Activated naive CD4-positive, alpha-beta T cell treated with anti-CD3 and anti-CD28 coated beads for 36 hours (primary cell): ENCODE measurements around the gene SEBOX. TPM values are rescaled to one million over a fixed set of nuclear protein-coding genes. Genes with fewer than 3 reads are reported as not detected.

Experiments used
- CTCF ChIA-PET: fragments of 350-600 bp; sonication (Branson Sonifier 250); formaldehyde crosslinking; loops from one replicate; lab custom pipeline; 2021; ENCODE audit warnings: antibody characterized with exemption; lab: Charles Lee
- DNase-seq: peaks from one replicate; pipeline ENCODE4 v3.0.0-alpha.2; 2020
- H3K27ac Mint-ChIP-seq: one replicate; pipeline ENCODE4 v1.8.0; 2021; ENCODE audit warnings: mild to moderate bottlenecking, mixed read lengths
- H3K27me3 Mint-ChIP-seq: one replicate; pipeline ENCODE4 v1.8.0; 2021; ENCODE audit warnings: low read depth, mixed read lengths
- H3K36me3 Mint-ChIP-seq: one replicate; pipeline ENCODE4 v1.8.0; 2021; ENCODE audit warnings: low read depth, mixed read lengths
- H3K4me1 Mint-ChIP-seq: one replicate; pipeline ENCODE4 v1.8.0; 2021; ENCODE audit warnings: low read depth, mixed read lengths
- H3K4me3 Mint-ChIP-seq: one replicate; pipeline ENCODE4 v1.8.0; 2021; ENCODE audit warnings: mild to moderate bottlenecking, moderate library complexity, mixed read lengths
- H3K9me3 Mint-ChIP-seq: one replicate; pipeline ENCODE4 v1.8.0; 2021; ENCODE audit warnings: mixed read lengths
- intact Hi-C: fragments of 100-400 bp; cut with micrococcal nuclease; formaldehyde crosslinking; loops from one replicate; pipeline ENCODE4 v1.15.1; 2023
- total RNA-seq, 2 experiments: library from RNA; stranded (reverse); gene quantifications; one replicate each; pipeline ENCODE4 v1.2.3, GENCODE V29; 2021

Gene SEBOX, protein sequence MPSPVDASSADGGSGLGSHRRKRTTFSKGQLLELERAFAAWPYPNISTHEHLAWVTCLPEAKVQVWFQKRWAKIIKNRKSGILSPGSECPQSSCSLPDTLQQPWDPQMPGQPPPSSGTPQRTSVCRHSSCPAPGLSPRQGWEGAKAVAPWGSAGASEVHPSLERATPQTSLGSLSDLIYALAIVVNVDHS
- total RNA-seq: not detected

DNA sequence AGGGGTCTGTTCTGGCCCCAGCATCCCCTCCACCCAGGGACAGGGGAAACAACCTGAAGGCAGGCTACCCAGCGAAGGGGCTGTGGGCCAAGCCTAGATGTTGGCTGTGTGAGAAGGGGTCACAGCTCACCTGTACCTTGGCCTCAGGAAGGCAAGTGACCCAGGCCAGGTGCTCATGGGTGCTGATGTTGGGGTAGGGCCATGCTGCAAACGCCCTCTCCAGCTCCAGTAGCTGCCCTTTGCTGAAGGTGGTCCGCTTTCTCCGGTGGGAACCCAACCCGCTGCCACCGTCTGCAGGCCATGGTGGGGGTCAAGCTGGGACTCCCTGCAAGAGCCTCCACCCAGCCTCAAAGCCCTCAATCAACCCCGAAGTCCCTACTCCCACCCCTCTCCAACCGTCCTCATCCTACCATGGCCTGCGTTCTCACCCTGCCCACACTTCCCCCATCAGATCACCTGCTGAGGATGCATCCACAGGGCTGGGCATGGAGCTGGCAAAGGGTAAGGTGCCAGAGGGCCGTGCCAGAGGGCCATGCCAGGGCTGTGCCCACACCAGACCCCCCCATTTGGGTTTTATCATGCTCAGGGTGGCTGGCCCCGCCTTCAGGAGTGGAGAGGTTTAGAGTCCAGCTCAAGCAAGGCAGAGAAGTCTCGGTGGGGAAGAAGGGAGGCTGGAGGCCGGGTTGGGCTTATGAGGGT lies at the start of gene SEBOX:
Gene SEBOX (minus strand): TSS at position 535 of the 699 bp plus-strand sequence. CDS start 48 bp downstream, at position 487.
- CTCF ChIA-PET: no interaction called here
- Mint-ChIP-seq H3K4me3 (no peak within 1 kb of the TSS), H3K27me3 (no peaks in the 10 kb centered on the region), H3K27ac (no peak within 1 kb of the TSS), H3K9me3 (no peaks in the 10 kb centered on the region), H3K36me3 (peaks cover 12% of the 10 kb centered on the region), H3K4me1 (no peaks in the 10 kb centered on the region)
- DNase-seq: no peak
- intact Hi-C loops: no loop called here

DNA sequence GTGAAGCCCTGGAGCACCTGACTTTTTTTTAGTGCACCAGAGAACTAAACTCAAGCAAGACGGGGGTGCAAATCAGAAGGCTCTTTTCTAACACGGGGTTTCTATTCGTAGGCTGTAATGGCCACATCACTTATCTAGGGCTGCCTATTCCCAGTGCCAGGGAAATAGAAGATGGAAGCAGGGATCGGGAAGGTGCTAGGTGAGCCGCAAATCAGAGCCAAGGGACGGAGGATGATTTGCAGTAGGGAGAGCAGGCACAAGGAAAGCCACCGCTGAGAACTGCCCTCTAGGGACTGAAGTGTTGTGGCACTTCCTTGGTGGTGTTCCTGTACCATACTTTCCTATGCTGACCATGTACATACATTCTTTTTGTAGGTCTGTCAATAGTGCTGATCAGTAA lies 48.8 kb upstream of the SEBOX start:
- intact Hi-C loops: no loop called here
- no peak overlapping the region for H3K27ac Mint-ChIP-seq
- no peak for DNase-seq
- H3K9me3 Mint-ChIP-seq: no peaks in the 10 kb centered on the region
- peaks cover 3% of the 10 kb centered on the region for H3K4me1 Mint-ChIP-seq
- H3K36me3 Mint-ChIP-seq: no peaks in the 10 kb centered on the region
- no peaks in the 10 kb centered on the region for H3K27me3 Mint-ChIP-seq
- H3K4me3 Mint-ChIP-seq: no peak overlapping the region
- CTCF ChIA-PET: interaction anchor here (0.6 to 1.6 kb wide), 2 partner anchors 52 to 78 kb away, joined by 3 read pairs; partner anchors contain the start of gene TNFAIP1

DNA sequence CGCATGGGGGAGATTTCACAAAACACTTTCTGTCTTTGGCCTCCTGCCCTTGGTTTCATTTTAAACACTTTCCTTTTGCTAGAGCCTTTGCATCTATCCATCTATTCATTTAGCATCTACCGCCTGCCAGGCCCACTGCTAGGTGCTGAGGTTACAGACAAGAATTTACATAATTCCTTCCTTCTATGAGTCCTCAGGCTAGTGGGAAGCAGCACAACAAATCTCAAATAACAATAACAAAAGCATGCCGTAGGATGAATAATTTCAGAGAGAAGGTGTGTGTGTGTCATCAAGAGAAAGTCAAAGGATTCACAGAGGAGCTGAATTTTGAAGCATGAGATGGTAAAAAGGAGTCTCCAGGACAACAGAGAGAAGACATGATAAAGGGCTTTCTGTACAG lies 47.1 kb upstream of the SEBOX start:
- Mint-ChIP-seq H3K27ac (no peak overlapping the region), H3K36me3 (no peaks in the 10 kb centered on the region), H3K4me1 (peaks cover 3% of the 10 kb centered on the region), H3K4me3 (no peak overlapping the region), H3K27me3 (no peaks in the 10 kb centered on the region), H3K9me3 (no peaks in the 10 kb centered on the region)
- CTCF ChIA-PET: no interaction called here
- intact Hi-C loops: no loop called here
- no peak for DNase-seq

DNA sequence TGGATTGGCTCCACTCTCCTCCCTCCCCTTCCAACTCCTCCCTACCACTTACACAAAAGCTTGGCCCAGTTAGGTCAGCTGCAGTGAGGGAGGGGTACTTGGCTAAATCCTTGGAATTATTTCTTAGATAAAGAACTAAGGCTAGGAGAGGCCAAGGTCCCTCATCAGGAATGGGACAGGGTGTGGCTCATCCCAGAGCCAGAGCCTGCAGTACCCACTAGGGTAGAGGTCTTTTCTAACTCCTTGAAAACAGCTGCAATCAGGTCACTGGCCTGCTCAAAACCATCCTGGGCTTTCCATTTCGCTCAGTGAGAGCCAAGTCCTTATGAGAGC lies 42.9 kb upstream of the SEBOX start:
- peaks cover 2% of the 10 kb centered on the region for H3K4me1 Mint-ChIP-seq
- H3K9me3 Mint-ChIP-seq: no peaks in the 10 kb centered on the region
- no peak overlapping the region for H3K27ac Mint-ChIP-seq
- no peaks in the 10 kb centered on the region for H3K36me3 Mint-ChIP-seq
- peaks cover 2% of the 10 kb centered on the region for H3K27me3 Mint-ChIP-seq
- DNase-seq: no peak
- intact Hi-C loops: loop anchor here (5.0 kb wide), 1 partner anchor 51 kb away; the partner anchor contains the start of gene POLDIP2
- no peak overlapping the region for H3K4me3 Mint-ChIP-seq
- CTCF ChIA-PET: interaction anchor here (5.6 kb wide), 1 partner anchor 9 kb away, joined by 40 read pairs; no protein-coding TSS in a partner anchor

DNA sequence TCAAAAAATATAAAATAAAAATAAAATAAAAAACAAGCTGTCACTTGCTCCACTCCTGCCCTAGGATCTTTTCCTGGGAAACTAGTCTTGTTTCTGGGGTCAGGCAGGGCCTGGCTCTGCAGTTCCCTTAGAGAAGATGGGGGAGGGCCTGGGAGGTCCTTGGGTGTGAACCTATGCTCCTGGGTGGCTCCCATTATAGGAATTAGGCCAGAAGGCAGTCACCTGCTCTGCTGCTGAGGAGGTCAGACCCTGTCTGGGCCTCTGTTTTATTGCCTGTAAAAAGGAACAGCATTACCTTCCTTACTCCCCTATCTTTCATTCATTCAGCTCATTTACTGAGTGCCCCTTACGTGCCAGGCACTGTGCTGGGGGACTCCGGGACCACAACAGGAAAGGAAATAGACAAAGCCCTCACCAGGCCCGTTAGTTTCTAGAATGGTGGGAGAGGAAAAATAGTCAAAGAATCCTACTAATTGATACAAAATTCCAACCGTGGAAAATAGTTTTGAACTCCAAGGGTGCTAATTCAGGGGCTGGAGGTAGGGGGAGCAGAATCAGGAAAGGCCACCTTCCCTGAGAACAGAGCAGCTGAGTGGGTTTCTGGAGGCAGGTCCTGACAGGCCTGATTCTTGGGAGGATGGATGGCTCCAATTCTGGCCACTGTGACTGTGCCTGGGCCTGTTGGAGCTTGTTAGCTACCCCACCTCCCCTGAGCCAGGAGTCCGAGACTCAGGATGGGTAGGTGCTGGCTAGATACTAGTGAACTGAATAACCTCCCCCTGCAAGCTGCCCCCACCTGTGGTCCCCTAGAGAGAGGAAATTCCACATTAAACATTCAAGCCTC lies 42.4 kb upstream of the SEBOX start:
- no peak overlapping the region for H3K27ac Mint-ChIP-seq
- H3K27me3 Mint-ChIP-seq: peaks cover 2% of the 10 kb centered on the region
- H3K9me3 Mint-ChIP-seq: no peaks in the 10 kb centered on the region
- DNase-seq: no peak
- peaks cover 2% of the 10 kb centered on the region for H3K4me1 Mint-ChIP-seq
- CTCF ChIA-PET: interaction anchor here (5.6 kb wide), 1 partner anchor 10 kb away, joined by 40 read pairs; no protein-coding TSS in a partner anchor
- intact Hi-C loops: loop anchor here (5.0 kb wide), 1 partner anchor 50 kb away; the partner anchor contains the start of gene POLDIP2
- H3K4me3 Mint-ChIP-seq: no peak overlapping the region
- no peaks in the 10 kb centered on the region for H3K36me3 Mint-ChIP-seq

DNA sequence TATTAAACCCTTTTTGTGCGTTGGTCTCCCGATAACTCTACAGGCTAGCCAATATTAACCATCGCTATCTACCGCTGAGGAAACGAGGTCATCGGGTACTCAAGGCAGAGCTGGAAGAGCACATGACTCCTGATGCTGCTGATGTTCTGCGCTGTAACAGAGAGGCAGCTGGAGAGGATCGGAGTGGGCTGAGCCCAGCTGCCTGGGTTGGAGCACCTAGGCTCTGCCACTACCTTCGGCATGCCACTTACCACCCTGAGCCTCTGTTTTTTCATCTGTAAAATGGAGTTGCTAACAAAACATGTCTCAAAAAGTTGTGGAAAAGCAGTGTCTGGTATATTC lies 41.4 kb upstream of the SEBOX start:
- H3K27me3 Mint-ChIP-seq: peaks cover 2% of the 10 kb centered on the region
- DNase-seq: no peak
- intact Hi-C loops: loop anchor here (1.0 to 5.0 kb wide), 2 partner anchors 49 to 71 kb away; partner anchors contain the start of genes IFT20, POLDIP2 and TNFAIP1
- no peaks in the 10 kb centered on the region for H3K9me3 Mint-ChIP-seq
- CTCF ChIA-PET: interaction anchor here (0.6 to 5.6 kb wide), 3 partner anchors 11 to 326 kb away, joined by 3 to 40 read pairs (median 3); no protein-coding TSS in a partner anchor
- peak overlapping the region; percentile 72 for H3K4me3 Mint-ChIP-seq
- no peaks in the 10 kb centered on the region for H3K36me3 Mint-ChIP-seq
- peaks cover 6% of the 10 kb centered on the region for H3K4me1 Mint-ChIP-seq
- H3K27ac Mint-ChIP-seq: no peak overlapping the region

DNA sequence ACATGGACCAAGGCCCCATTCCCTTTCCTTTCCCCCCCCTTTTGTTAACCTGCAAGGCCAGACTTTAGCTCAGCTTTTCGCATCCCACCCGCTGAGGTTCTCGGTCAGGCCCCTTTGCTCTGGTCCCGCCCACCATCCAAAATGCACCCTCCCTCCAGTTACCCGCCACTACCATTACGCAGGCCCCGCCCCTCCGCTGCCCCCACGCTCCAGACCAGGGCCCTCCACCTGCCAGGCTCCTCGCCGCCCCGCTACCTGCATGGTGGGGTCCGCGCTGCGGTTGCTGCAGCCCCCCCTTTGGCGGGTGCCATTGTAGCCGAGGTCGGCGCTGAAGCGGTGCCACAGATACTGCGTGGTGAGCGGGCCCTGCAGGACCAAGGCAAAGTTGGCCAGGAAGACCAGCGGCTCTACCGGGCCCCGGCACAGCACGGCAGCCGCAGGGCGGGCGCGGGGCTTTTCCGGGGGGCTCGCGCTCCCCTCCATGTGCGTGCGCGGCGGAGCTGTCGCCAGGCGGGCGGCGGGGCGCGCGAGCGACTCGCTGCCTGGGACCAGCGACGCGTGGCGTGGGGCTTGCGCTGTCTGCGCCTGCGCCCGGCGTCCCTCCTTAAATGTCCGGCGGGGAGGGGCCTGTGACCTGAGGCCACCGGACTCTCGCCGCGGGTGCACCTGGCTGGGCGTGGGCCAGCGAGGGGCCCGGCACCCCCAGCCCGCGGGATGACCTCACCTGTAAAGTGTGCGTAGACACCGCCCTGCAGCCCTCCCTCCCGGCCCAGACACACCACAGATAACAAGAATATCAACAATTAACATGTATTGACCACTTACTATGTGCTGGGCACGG lies 40.9 kb upstream of the SEBOX start, which contains the start of gene SLC46A1:
Gene SLC46A1 (minus strand): TSS at position 581 of the 841 bp plus-strand sequence. CDS start 98 bp downstream, at position 483.
- no peak within 1 kb of the TSS for H3K27ac Mint-ChIP-seq
- peak within 1 kb of the TSS; percentile 74 for H3K4me3 Mint-ChIP-seq
- intact Hi-C loops: loop anchor here (1.0 to 5.0 kb wide), 2 partner anchors 49 to 71 kb away; partner anchors contain the start of genes IFT20, POLDIP2 and TNFAIP1
- DNase-seq: peak; percentile 51
- CTCF ChIA-PET: interaction anchor here (0.6 to 5.6 kb wide), 6 partner anchors 11 to 325 kb away, joined by 3 to 40 read pairs (median 4); no protein-coding TSS in a partner anchor
- H3K9me3 Mint-ChIP-seq: no peaks in the 10 kb centered on the region
- H3K4me1 Mint-ChIP-seq: peaks cover 6% of the 10 kb centered on the region
- H3K27me3 Mint-ChIP-seq: peaks cover 2% of the 10 kb centered on the region
- no peaks in the 10 kb centered on the region for H3K36me3 Mint-ChIP-seq

DNA sequence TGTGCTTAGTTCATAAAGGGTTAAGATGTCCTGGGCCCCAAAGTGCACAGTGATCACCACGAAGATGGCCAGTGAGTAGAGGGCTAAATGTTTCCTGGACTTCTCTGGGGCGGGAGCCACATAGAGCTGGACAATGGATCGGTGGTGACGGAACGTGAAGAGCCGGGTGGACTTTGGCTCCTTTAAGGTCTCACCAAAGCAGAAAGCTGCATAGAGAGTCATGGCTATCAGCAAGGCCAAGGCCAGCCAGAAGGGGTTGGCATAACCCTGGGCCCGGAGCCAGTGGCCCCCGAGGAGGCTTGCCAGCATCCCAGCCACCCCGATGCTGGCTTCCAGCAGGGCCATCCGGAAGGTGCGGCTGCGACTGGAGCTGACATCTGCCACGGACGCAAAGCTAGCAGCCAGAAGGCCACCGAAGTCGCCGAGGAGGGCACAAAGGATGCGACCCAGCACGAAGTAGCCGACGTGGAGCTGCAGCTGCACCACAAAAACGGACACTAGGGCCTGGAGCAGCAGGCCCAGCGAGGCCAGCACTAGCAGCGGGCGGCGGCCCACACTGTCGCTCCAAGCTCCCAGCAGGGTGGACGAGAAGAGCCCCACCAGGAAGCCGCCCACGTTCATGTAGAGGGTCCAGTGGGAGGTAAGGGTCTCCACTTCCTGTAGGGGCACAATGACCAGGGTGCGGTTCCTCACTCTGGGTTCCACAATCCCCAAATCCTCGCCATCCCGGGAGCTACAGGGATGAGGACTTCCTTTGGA lies 40.0 kb upstream of the SEBOX start:
- H3K27ac Mint-ChIP-seq: no peak overlapping the region
- peak overlapping the region; percentile 74 for H3K4me3 Mint-ChIP-seq
- H3K27me3 Mint-ChIP-seq: peaks cover 2% of the 10 kb centered on the region
- no peak for DNase-seq
- H3K9me3 Mint-ChIP-seq: no peaks in the 10 kb centered on the region
- CTCF ChIA-PET: interaction anchor here (0.7 to 5.6 kb wide), 6 partner anchors 12 to 89 kb away, joined by 3 to 40 read pairs (median 4); no protein-coding TSS in a partner anchor
- H3K36me3 Mint-ChIP-seq: no peaks in the 10 kb centered on the region
- peaks cover 6% of the 10 kb centered on the region for H3K4me1 Mint-ChIP-seq
- intact Hi-C loops: loop anchor here (5.0 kb wide), 1 partner anchor 48 kb away; the partner anchor contains the start of gene POLDIP2

DNA sequence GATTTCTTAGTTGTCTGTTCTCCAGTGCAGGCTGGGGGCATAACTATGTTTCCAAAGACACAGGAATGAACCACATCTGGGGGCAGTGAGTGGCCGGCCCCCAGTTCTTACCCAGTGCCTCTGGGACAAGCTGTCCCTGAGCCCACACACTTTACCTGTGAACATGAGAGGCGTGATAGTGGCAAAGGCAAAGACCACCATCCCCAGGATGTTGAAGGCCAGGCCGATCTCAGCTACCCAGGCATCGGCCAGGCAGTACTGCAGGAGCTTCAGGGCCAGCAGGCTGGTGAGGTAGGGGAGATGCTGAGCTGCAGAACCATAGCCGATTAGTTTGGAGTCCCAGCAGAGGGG lies 39.4 kb upstream of the SEBOX start:
- H3K9me3 Mint-ChIP-seq: no peaks in the 10 kb centered on the region
- no peaks in the 10 kb centered on the region for H3K36me3 Mint-ChIP-seq
- intact Hi-C loops: no loop called here
- peaks cover 2% of the 10 kb centered on the region for H3K27me3 Mint-ChIP-seq
- peak overlapping the region; percentile 33 for H3K4me3 Mint-ChIP-seq
- no peak for DNase-seq
- H3K27ac Mint-ChIP-seq: no peak overlapping the region
- CTCF ChIA-PET: interaction anchor here (0.8 to 5.6 kb wide), 2 partner anchors 13 to 90 kb away, joined by 3 to 40 read pairs; no protein-coding TSS in a partner anchor
- peaks cover 6% of the 10 kb centered on the region for H3K4me1 Mint-ChIP-seq

DNA sequence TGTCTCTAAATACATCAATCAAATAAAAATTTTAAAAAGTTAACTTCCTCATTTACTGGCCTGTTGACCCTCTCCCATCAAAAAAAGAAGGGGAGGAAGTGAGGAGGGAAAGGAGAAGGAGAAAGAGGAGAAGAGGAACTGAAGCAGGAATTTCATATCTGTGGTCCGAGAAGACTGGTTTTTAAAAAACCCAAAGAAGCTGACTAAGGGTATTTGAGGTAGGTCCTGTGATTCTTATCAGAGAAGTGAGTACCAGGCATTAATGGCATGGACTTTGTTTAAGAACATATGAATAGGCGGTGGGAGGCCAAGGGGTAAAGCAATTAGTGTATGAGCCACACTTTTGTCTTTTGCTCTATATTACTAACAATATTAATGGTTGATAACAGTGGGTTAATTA lies 39.0 kb upstream of the SEBOX start:
- H3K4me3 Mint-ChIP-seq: peak overlapping the region; percentile 33
- H3K27ac Mint-ChIP-seq: no peak overlapping the region
- DNase-seq: no peak
- peaks cover 2% of the 10 kb centered on the region for H3K27me3 Mint-ChIP-seq
- peaks cover 6% of the 10 kb centered on the region for H3K4me1 Mint-ChIP-seq
- intact Hi-C loops: no loop called here
- no peaks in the 10 kb centered on the region for H3K36me3 Mint-ChIP-seq
- H3K9me3 Mint-ChIP-seq: no peaks in the 10 kb centered on the region
- CTCF ChIA-PET: interaction anchor here (0.6 to 5.6 kb wide), 3 partner anchors 13 to 136 kb away, joined by 3 to 40 read pairs (median 3); no protein-coding TSS in a partner anchor

DNA sequence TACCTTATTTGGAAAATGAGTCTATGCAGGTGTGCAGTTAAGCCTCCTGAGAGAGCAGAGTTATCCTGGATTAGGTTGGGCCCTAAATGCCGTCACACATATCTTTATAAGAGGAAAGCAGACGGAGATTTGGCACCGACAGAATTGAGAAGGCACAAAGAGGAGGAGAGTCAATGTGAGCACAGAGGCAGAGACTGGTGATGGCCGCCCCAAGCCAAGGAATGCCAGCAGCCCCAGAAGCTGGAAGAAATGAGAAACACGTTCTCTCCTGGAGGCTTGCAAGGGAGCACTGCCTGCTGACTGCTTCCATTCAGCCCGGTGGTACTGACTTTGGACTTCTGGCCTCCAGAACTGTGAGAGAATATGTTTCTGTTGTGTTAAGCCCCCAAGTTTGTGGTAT lies 37.8 kb upstream of the SEBOX start:
- no peaks in the 10 kb centered on the region for H3K9me3 Mint-ChIP-seq
- intact Hi-C loops: no loop called here
- no peak for DNase-seq
- H3K4me3 Mint-ChIP-seq: no peak overlapping the region
- H3K27ac Mint-ChIP-seq: no peak overlapping the region
- peaks cover 6% of the 10 kb centered on the region for H3K4me1 Mint-ChIP-seq
- no peaks in the 10 kb centered on the region for H3K36me3 Mint-ChIP-seq
- H3K27me3 Mint-ChIP-seq: peaks cover 2% of the 10 kb centered on the region
- CTCF ChIA-PET: no interaction called here
